ENCODE data around the gene NME4. TPM values are rescaled to one million over a fixed set of nuclear protein-coding genes. Genes with fewer than 3 reads are reported as not detected.

Gene NME4
- total RNA-seq, 2 donors from 2014 or later, result 45.4 to 45.8 TPM

- no peaks in the 10 kb centered on the region for H3K27me3 ChIP-seq
- peak; percentile 97 for DNase-seq (ENCODE audit: low spot score)
- H3K27ac ChIP-seq, result peak within 1 kb of the TSS; percentile 70
- peak; percentile 61 to 66 for TF ChIP-seq CTCF (IDR thresholded peaks at IDR 0.05)
- H3K36me3 ChIP-seq, result no peaks in the 10 kb centered on the region
- H3K9me3 ChIP-seq, result no peaks in the 10 kb centered on the region
- peaks cover 0 to 22% of the 10 kb centered on the region in 2 donors for H3K4me1 ChIP-seq
- H3K4me3 ChIP-seq, result peak within 1 kb of the TSS; percentile 50 to 79
Observed at GRCh38 chr16:352547-353403, 44.2 kb upstream of the NME4 start, which contains the start of gene AXIN1. AXIN1 (minus strand) TSS chr16:352723; CDS start chr16:347025, 5,698 bp downstream.

- peaks cover 0 to 22% of the 10 kb centered on the region in 2 donors for H3K4me1 ChIP-seq
- DNase-seq (ENCODE audit: low spot score), result no peak
Observed at GRCh38 chr16:353404-354290, 43.4 kb upstream of the NME4 start.

GRCh38 chr16:354291-354881 is 42.6 kb upstream of the NME4 start:
- Histone ChIP-seq H3K36me3 (no peaks in the 10 kb centered on the region), H3K9me3 (no peaks in the 10 kb centered on the region), H3K4me3 (no peak overlapping the region), H3K27ac (no peak overlapping the region), H3K4me1 (peaks cover 0 to 22% of the 10 kb centered on the region in 2 donors), H3K27me3 (no peaks in the 10 kb centered on the region)
- no peak for DNase-seq (ENCODE audit: low spot score)
- TF ChIP-seq CTCF (IDR thresholded peaks at IDR 0.05), result no peak

More at GRCh38 chr16:353404-354290, 43.4 kb upstream of the NME4 start:
- Histone ChIP-seq H3K27ac (peak overlapping the region; percentile 41 to 57), H3K9me3 (no peaks in the 10 kb centered on the region), H3K36me3 (no peaks in the 10 kb centered on the region), H3K27me3 (no peaks in the 10 kb centered on the region), H3K4me3 (peak overlapping the region; percentile 50 to 79)
- no peak for TF ChIP-seq CTCF (IDR thresholded peaks at IDR 0.05)

- Histone ChIP-seq H3K27ac (no peak overlapping the region), H3K9me3 (no peaks in the 10 kb centered on the region), H3K4me1 (peaks cover 0 to 22% of the 10 kb centered on the region in 2 donors), H3K4me3 (no peak overlapping the region), H3K27me3 (no peaks in the 10 kb centered on the region), H3K36me3 (no peaks in the 10 kb centered on the region)
- no peak for TF ChIP-seq CTCF (IDR thresholded peaks at IDR 0.05)
- no peak for DNase-seq (ENCODE audit: low spot score)
Observed at GRCh38 chr16:354971-355461, 42.0 kb upstream of the NME4 start.

GRCh38 chr16:356741-357140 is 40.3 kb upstream of the NME4 start:
- Histone ChIP-seq H3K9me3 (no peaks in the 10 kb centered on the region), H3K4me3 (no peak overlapping the region), H3K36me3 (no peaks in the 10 kb centered on the region), H3K27me3 (no peaks in the 10 kb centered on the region), H3K27ac (no peak overlapping the region), H3K4me1 (peaks cover 0 to 10% of the 10 kb centered on the region in 2 donors)
- TF ChIP-seq CTCF (IDR thresholded peaks at IDR 0.05), result no peak
- DNase-seq (ENCODE audit: low spot score), result no peak

Data from right atrium auricular region (tissue), 2 donors.